Small intestine (tissue), 7 donors: ENCODE results near the gene SLC35F6. TPM values are rescaled to one million over a fixed set of nuclear protein-coding genes. Genes with fewer than 3 reads are reported as not detected.

Source experiments
- DNase-seq, 2 donors: peaks; one replicate each; pipeline versions ENCODE4 v3.0.0 to v3.0.0-alpha.2; 2013
- FAIRE-seq: peaks from 2 replicates; lab custom pipeline; 2012; peaks lifted over from hg19 to GRCh38; lab: Jason Lieb, UNC
- H3K27ac ChIP-seq, 3 donors: one replicate each; pipeline ENCODE4 v1.5.1; 2013; ENCODE audit warnings: low read length in 2 of 3, mild to moderate bottlenecking in 2 of 3, control low read depth in 1 of 3, inconsistent platforms in 1 of 3, low read depth in 1 of 3, moderate library complexity in 1 of 3
- H3K27me3 ChIP-seq, 3 donors: one replicate each; pipeline ENCODE4 v1.6.1; 2013; ENCODE audit warnings: low read length in 3 of 3, inconsistent platforms in 1 of 3; ENCODE audit not compliant: control insufficient read depth in 3 of 3, insufficient read depth in 3 of 3
- H3K36me3 ChIP-seq, 3 donors: one replicate each; pipeline ENCODE4 v1.6.1; 2013; ENCODE audit warnings: low read length in 3 of 3, inconsistent platforms in 1 of 3, low read depth in 1 of 3, mild to moderate bottlenecking in 1 of 3, moderate library complexity in 1 of 3; ENCODE audit not compliant: control insufficient read depth in 3 of 3, insufficient read depth in 2 of 3
- H3K4me1 ChIP-seq, 3 donors: one replicate each; pipeline ENCODE4 v1.6.1; 2013; ENCODE audit warnings: low read length in 2 of 3, inconsistent platforms in 1 of 3, low read depth in 1 of 3, mild to moderate bottlenecking in 1 of 3, moderate library complexity in 1 of 3; ENCODE audit not compliant: control insufficient read depth in 3 of 3, insufficient read depth in 2 of 3
- H3K4me3 ChIP-seq, 3 donors: one replicate each; pipeline ENCODE4 v1.5.1; 2013; ENCODE audit warnings: low read length in 3 of 3, control low read depth in 1 of 3, inconsistent platforms in 1 of 3, low read depth in 1 of 3, mild to moderate bottlenecking in 1 of 3, moderate library complexity in 1 of 3
- H3K9me3 ChIP-seq, 2 donors: one replicate each; pipeline ENCODE4 v1.6.1; 2013; ENCODE audit warnings: low read depth in 1 of 2, low read length in 1 of 2; ENCODE audit not compliant: control insufficient read depth in 2 of 2, insufficient read depth in 1 of 2
- WGBS, 3 donors: extraction: QIAGEN DNeasy Blood & Tissue Kit; methylation state at CpG; one replicate each; pipeline ENCODE4 v1.1.7; 2013; 5-methylcytosine and 5-hydroxymethylcytosine counted together
- polyA plus RNA-seq, 4 donors: library from polyadenylated mRNA; stranded (reverse) in 3 of 4; unstranded in 1 of 4; fragments of 200-250 nt in 3 of 4; fragments of 120-200 nt in 1 of 4; gene quantifications; one replicate each; pipeline versions ENCODE4 v1.2.1 to v1.2.3, GENCODE V29; 2013
- donor health status: healthy with polysubstance abuse.
- donor health status: control.
- donor health status: control.
- donor health status: Bipolar disorder and iron deficiency.
- donor health status: healthy.

SLC35F6 gene
- polyA plus RNA-seq, 4 donors: 5.8 to 21.3 (median 12.1) TPM

DNA sequence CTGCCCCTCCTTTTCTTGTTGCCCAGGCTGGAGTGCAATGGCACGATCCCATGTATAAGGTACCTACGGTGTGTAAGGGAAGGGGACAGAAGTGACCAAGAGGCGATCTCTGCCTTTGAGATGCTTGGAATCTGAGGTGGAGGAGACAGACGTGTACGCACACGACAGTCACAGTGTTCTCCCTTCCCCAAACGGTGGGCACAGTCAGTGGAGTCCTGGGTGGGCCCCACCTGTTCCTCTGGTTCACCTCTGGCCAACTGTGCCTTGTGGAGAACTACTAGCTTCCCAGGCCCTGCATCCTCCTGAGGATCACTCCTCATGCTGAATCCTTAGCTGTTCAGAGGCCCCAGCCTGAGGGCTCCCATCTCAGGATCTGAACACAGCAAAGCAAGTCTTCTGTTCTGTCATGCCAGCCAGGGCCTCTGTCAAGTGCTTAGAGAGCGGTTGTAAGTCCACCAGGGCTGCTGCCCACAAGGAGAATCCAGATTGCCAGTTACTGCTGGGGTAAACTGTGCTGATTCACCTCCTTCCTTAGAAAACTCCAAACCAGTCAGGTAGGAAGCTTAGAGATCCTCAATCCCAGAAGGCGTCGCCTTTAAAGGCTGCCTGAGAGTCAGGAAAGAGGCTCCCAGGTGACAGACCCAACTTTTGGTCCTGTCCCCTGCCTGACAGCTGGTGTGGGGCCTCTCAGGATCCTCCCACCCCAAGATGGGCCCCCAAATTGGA lies 1.6 kb downstream of the SLC35F6 start:
- Histone ChIP-seq H3K9me3 (no peaks in the 10 kb centered on the region), H3K4me1 (peaks cover under 1 to 8% (median 3%) of the 10 kb centered on the region in 3 donors), H3K27ac (peak overlapping the region in 1 of 3 donors; percentile 86), H3K4me3 (peak overlapping the region in 2 of 3 donors; percentile 70 to 96), H3K27me3 (peaks cover 0 to 5% (median 0%) of the 10 kb centered on the region in 3 donors), H3K36me3 (peaks cover 0 to 18% (median 0%) of the 10 kb centered on the region in 3 donors)
- 88 to 91% (median 90%) methylated on average over 10 of the region's 10 CpGs for WGBS, 3 donors
- no peak for DNase-seq
- no peak for FAIRE-seq

DNA sequence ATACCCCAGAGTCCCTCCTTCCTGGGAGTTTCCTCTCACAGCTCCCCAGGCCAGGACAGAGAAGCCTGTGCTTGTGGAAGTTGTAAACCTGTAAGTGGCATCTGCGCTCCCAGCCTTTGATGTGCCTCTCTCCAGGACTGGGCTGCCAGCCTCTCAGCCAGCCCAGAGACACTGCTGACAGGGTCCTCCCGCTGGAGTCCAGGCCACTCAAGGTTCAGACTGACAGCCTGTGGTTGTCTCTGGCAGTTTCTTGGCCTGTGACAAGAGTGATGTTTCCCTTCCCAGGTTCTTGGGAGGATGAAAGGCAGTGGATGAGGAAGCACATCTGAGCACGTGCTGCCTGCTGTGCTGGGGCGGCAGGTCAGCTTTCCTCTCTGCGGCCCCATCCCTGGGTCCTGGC lies 3.0 kb downstream of the SLC35F6 start:
- H3K4me3 ChIP-seq: no peak overlapping the region
- no peak overlapping the region for H3K27ac ChIP-seq
- no peak for DNase-seq
- H3K9me3 ChIP-seq: no peaks in the 10 kb centered on the region
- H3K27me3 ChIP-seq: peaks cover 0 to 5% (median 0%) of the 10 kb centered on the region in 3 donors
- no peak for FAIRE-seq
- H3K36me3 ChIP-seq: peaks cover 0 to 28% (median 0%) of the 10 kb centered on the region in 3 donors
- 55 to 86% (median 71%) methylated on average over 5 of the region's 5 CpGs for WGBS, 3 donors
- H3K4me1 ChIP-seq: peaks cover 8 to 14% (median 14%) of the 10 kb centered on the region in 3 donors

DNA sequence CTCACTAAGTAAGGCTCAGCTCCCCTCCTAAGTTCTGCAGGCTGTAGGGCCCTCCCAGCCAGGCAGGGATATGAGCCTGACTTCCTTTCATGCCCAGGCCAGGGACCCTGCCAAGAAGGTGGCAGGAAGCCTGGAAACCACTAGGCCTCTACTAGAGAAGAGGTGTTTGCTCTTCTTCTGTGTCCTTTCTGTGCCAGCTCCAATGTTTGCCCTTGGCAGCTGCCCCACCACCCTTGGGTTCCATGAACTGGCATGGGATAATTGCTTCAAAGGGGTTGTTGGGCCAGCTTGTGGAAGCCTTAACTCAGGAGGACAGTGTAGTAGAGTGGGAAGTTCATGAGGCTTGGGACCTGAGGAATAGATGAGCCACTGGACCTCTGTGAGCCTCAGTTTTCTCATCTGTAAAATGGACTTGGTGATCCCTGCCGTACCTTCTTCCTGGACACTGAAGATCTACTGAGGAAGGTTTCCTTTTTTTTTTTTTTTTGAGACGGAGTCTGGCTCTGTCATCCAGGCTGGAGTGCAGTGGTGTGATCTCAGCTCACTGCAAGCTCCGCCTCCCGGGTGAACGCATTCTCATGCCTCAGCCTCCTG lies 3.9 kb downstream of the SLC35F6 start:
- peaks cover 8 to 22% (median 17%) of the 10 kb centered on the region in 3 donors for H3K4me1 ChIP-seq
- 95 to 98% (median 97%) methylated on average over 5 of the region's 5 CpGs for WGBS, 3 donors
- no peak overlapping the region for H3K4me3 ChIP-seq
- no peaks in the 10 kb centered on the region for H3K9me3 ChIP-seq
- FAIRE-seq (no peak), DNase-seq (no peak)
- no peak overlapping the region for H3K27ac ChIP-seq
- peaks cover 0 to 31% (median 0%) of the 10 kb centered on the region in 3 donors for H3K36me3 ChIP-seq
- peaks cover 0 to 4% (median 0%) of the 10 kb centered on the region in 3 donors for H3K27me3 ChIP-seq

DNA sequence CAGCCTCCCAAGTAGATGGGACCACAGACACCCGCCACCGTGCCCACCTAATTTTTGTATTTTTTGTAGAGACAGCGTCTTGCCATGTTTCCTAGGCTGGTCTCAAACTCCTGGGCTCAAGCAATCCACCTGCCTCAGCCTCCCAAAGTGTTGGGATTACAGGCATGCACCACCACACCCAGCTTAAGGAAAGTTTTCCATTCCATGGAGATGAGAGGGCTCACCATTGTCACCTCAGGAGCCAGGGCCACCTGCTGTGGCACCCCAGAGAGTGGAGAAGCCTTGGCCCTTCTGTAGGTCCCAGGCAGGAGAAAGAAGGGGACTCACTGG lies 4.6 kb downstream of the SLC35F6 start:
- Histone ChIP-seq H3K36me3 (peaks cover 0 to 34% (median 0%) of the 10 kb centered on the region in 3 donors), H3K4me3 (no peak overlapping the region), H3K4me1 (peaks cover 8 to 22% (median 17%) of the 10 kb centered on the region in 3 donors), H3K27ac (peak overlapping the region in 1 of 3 donors; percentile 25), H3K9me3 (no peaks in the 10 kb centered on the region), H3K27me3 (no peaks in the 10 kb centered on the region)
- DNase-seq (no peak), FAIRE-seq (no peak)
- WGBS, 3 donors: 96 to 98% (median 98%) methylated on average over 3 of the region's 3 CpGs

- Histone ChIP-seq H3K4me1 (peaks cover 8 to 22% (median 17%) of the 10 kb centered on the region in 3 donors), H3K4me3 (no peak overlapping the region), H3K27me3 (no peaks in the 10 kb centered on the region), H3K9me3 (no peaks in the 10 kb centered on the region), H3K27ac (peak overlapping the region in 1 of 3 donors; percentile 66), H3K36me3 (peaks cover 0 to 38% (median 0%) of the 10 kb centered on the region in 3 donors)
- FAIRE-seq: no peak
- DNase-seq: peak in 1 of 2 donors; percentile 51
- WGBS, 3 donors: 61 to 75% (median 69%) methylated on average over 14 of the region's 14 CpGs
Measured at GRCh38 chr2:26769089-26769761, 5.1 kb downstream of the SLC35F6 start.

GRCh38 chr2:26770986-26771586 lies 7.0 kb downstream of the SLC35F6 start:
- Histone ChIP-seq H3K36me3 (peaks cover 0 to 56% (median 8%) of the 10 kb centered on the region in 3 donors), H3K27ac (peak overlapping the region in 2 of 3 donors; percentile 9 to 79), H3K4me3 (no peak overlapping the region), H3K4me1 (peaks cover 0 to 22% (median 17%) of the 10 kb centered on the region in 3 donors), H3K9me3 (no peaks in the 10 kb centered on the region), H3K27me3 (no peaks in the 10 kb centered on the region)
- no peak for FAIRE-seq
- DNase-seq: peak in 1 of 2 donors; percentile 45
- WGBS, 3 donors: 78 to 82% (median 79%) methylated on average over 6 of the region's 6 CpGs

DNA sequence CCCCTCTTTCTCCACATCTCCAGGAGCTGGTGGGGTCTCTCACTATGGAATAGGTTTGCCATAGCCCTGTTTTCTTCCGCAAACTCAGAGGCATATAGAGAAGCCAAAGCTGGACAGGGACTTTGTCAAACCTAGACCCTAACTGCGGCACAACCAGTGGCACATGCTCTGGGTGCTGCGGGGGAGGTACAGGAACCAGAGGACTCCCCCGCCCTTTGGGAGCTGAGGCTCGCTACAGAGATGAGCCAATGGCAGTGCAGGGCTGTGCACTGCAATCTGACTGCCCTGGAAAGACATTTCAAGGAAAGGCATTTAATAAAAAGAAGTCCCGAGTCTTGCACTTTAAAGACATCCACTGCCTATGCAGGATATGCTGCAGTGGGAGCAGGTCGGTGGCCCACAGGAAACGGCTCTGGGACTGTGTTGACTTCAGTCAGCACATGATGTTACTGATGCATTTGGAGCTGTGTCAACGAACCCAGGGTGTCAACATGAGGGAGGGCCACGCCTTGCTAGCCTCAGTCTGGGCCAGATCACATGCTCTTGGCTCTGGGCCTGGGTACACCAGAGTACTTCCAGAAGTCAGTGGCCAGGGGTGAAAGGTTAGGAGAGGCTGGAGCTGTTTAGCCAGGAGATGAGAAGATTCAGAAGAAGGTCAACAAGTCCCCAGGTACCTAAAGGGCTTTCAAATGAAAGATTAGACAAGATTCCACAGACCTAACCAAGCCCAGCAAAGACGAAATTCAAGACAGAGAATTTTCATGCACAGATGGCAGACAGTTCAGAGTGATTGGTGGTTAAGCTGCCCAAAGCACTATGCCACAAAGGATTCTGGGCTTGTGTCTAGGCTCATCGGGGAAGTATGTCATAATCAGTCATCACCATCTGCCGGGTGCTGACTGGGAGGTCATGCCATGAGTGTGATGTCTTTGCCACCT lies 8.2 kb downstream of the SLC35F6 start:
- Histone ChIP-seq H3K4me1 (peaks cover 0 to 22% (median 17%) of the 10 kb centered on the region in 3 donors), H3K4me3 (no peak overlapping the region), H3K36me3 (peaks cover under 1 to 63% (median 17%) of the 10 kb centered on the region in 3 donors), H3K27me3 (no peaks in the 10 kb centered on the region), H3K27ac (peak overlapping the region in 1 of 3 donors; percentile 79), H3K9me3 (no peaks in the 10 kb centered on the region)
- peak; percentile 55 to 85 for DNase-seq
- 41 to 56% (median 44%) methylated on average over 13 of the region's 13 CpGs for whole genome bisulfite sequencing, 3 donors
- FAIRE-seq: no peak
